ENCODE results near the gene NR6A1.
A peak's percentile ranks its signal among the peaks of the same experiment; 100 is the strongest.

NR6A1 gene

DNA sequence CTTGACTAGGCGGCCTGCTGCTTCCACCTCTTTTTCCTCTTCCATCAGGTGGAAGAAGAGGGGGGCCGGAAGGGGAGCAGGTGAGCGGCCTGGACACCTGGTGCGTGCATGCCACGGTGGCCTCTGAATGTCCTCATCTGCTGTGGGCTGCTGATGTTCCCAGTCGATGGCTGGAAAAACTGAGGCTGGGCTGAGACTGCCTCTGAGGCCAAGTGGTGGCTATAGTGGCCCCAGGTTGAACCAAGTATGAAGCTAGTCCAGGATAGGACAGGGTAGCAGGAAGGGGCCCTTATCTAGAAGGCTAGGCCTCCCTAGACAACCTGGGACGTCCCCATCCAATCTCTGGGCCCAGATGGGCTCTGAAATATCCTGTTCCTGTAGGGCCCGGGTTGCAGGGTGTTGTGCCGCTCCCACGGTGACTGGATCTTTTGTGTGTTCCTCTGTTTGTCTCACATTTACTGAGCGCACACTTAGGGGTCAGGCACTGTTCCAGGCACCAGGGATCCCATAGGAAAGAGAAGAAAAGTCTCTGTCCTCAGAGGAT lies 263.2 kb downstream of the NR6A1 start:
- WGBS (ENCODE audit: insufficient coverage, insufficient read length), result no CpG with 5 or more reads among the region's 11 CpGs

DNA sequence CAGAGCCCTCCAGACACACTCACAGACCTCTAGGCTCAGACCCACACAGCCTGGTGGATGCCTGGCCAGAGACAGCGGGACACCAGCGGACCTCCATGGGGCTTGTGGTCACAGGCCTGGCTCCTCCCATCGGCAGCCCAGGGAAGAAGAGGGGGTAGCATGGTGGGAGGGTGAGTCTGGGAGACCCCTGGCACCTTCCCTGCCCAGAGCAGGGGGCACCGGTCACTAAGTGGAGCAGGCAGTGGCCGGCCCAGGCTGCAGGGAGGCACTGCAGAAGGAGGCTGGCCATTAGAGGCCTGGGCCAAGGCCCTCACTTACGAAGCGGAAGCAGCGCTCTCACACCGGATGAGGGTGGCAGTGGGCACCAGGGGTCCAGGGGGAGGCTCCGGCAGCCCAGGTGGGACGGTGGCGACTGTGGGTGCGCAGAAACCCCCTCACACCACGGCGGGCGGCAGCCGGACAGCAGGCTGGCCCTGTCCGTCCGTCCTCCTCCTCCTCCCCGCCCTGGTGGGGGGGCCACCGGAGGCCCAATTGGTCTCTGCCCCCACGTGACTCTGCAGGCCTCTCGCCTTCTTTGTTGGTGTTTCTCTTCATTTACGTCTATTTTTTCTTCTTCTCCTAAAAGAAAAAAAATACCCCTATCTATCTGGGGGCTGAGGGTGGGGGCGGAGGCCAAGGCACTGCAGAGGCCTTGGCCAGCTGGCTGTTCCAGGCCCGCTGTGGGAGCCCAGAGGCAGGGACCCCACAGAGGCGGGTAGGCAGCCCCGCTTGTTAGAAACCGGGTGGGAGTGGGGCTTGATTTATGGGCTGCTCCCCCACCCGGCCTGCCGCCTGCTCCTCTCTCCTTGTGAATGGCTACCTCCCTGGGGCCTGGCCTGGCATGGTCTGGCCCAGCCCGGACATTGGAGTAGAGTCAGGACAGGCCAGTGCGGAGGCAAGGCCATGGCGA lies 263.9 kb downstream of the NR6A1 start, which contains the start of gene NR5A1:
NR5A1 (minus strand) TSS at position 469 of the 949 bp plus-strand sequence. CDS start 4,004 bp downstream, outside the sequence.
- WGBS (ENCODE audit: insufficient coverage, insufficient read length), result no CpG with 5 or more reads among the region's 34 CpGs
- Histone ChIP-seq H3K36me3 (ENCODE audit: control insufficient read depth, insufficient read depth, low read length) (no peaks in the 10 kb centered on the region), H3K4me3 (ENCODE audit: low read length) (no peak within 1 kb of the TSS), H3K27ac (ENCODE audit: low read length) (no peak within 1 kb of the TSS), H3K27me3 (ENCODE audit: control insufficient read depth, insufficient read depth, low read length) (peaks cover 30% of the 10 kb centered on the region), H3K4me1 (ENCODE audit: control insufficient read depth, insufficient read depth, low read length) (0 out of 2 replicates have a peak, but pooled peaks cover 1% of the 10 kb centered on the region), H3K9me3 (ENCODE audit: control insufficient read depth, insufficient read depth, low read length) (no peaks in the 10 kb centered on the region)
- no peak for DNase-seq (ENCODE audit: low read depth, low spot score)

More for the DNA sequence above, 263.2 kb downstream of the NR6A1 start:
- Histone ChIP-seq H3K27me3 (ENCODE audit: control insufficient read depth, insufficient read depth, low read length) (peaks cover 23% of the 10 kb centered on the region), H3K27ac (ENCODE audit: low read length) (no peak overlapping the region), H3K36me3 (ENCODE audit: control insufficient read depth, insufficient read depth, low read length) (no peaks in the 10 kb centered on the region), H3K4me1 (ENCODE audit: control insufficient read depth, insufficient read depth, low read length) (0 out of 2 replicates have a peak, but pooled peaks cover 1% of the 10 kb centered on the region), H3K4me3 (ENCODE audit: low read length) (no peak overlapping the region), H3K9me3 (ENCODE audit: control insufficient read depth, insufficient read depth, low read length) (no peaks in the 10 kb centered on the region)
- no peak for DNase-seq (ENCODE audit: low read depth, low spot score)

DNA sequence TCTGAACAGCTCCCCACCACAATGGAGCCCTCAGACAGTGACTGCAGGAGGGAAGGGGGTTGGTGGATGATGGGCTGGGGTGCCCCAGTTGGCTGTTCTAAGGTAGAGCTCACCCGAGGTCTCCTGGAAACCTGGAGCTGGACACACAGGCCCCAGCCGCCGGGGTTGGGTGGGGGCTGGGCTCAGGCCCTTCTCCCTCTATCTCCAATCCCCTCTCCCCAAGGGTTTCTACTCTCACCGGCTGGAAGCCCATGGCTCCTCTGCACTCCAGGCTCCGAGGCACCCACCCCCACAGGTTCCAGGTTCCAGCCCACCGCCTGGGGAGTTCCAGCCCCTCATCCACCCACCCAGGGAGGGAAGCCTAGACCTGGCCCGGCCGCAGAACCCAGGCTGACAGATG lies 264.7 kb downstream of the NR6A1 start:
- Histone ChIP-seq H3K4me3 (ENCODE audit: low read length) (no peak overlapping the region), H3K27me3 (ENCODE audit: control insufficient read depth, insufficient read depth, low read length) (peaks cover 33% of the 10 kb centered on the region)
- no CpG with 5 or more reads among the region's 8 CpGs for WGBS (ENCODE audit: insufficient coverage, insufficient read length)

DNA sequence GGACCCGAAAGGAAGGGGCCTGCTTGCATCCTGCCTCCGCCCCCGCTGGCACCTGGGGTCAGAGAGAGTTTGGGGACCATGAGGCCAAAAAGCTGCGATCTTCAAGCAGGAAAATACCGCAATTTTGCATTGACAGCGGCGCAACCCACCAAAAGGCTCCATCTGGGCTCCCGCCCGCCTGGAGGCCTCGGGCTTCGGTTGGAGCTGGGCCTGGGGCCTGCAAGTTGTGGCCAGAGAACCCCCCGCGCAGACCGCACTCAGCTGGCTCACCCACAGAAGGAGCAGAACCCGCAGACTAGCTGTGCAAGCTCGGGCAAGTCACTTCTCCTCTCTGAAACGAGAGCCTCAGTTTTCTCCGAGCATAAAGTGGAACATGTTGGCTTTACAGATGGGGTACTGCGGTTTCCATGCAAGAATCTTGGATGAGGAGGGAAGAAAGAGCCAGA lies 265.2 kb downstream of the NR6A1 start:
- no peaks in the 10 kb centered on the region for H3K36me3 ChIP-seq (ENCODE audit: control insufficient read depth, insufficient read depth, low read length)
- DNase-seq (ENCODE audit: low read depth, low spot score), result no peak
- H3K4me1 ChIP-seq (ENCODE audit: control insufficient read depth, insufficient read depth, low read length), result 0 out of 2 replicates have a peak, but pooled peaks cover 3% of the 10 kb centered on the region
- no peak overlapping the region for H3K4me3 ChIP-seq (ENCODE audit: low read length)
- no peaks in the 10 kb centered on the region for H3K9me3 ChIP-seq (ENCODE audit: control insufficient read depth, insufficient read depth, low read length)
- WGBS (ENCODE audit: insufficient coverage, insufficient read length), result no CpG with 5 or more reads among the region's 19 CpGs
- H3K27ac ChIP-seq (ENCODE audit: low read length), result no peak overlapping the region
- peaks cover 35% of the 10 kb centered on the region for H3K27me3 ChIP-seq (ENCODE audit: control insufficient read depth, insufficient read depth, low read length)

More for the DNA sequence above, 264.7 kb downstream of the NR6A1 start:
- Histone ChIP-seq H3K9me3 (ENCODE audit: control insufficient read depth, insufficient read depth, low read length) (no peaks in the 10 kb centered on the region), H3K36me3 (ENCODE audit: control insufficient read depth, insufficient read depth, low read length) (no peaks in the 10 kb centered on the region), H3K27ac (ENCODE audit: low read length) (no peak overlapping the region), H3K4me1 (ENCODE audit: control insufficient read depth, insufficient read depth, low read length) (0 out of 2 replicates have a peak, but pooled peaks cover 1% of the 10 kb centered on the region)
- no peak for DNase-seq (ENCODE audit: low read depth, low spot score)

DNA sequence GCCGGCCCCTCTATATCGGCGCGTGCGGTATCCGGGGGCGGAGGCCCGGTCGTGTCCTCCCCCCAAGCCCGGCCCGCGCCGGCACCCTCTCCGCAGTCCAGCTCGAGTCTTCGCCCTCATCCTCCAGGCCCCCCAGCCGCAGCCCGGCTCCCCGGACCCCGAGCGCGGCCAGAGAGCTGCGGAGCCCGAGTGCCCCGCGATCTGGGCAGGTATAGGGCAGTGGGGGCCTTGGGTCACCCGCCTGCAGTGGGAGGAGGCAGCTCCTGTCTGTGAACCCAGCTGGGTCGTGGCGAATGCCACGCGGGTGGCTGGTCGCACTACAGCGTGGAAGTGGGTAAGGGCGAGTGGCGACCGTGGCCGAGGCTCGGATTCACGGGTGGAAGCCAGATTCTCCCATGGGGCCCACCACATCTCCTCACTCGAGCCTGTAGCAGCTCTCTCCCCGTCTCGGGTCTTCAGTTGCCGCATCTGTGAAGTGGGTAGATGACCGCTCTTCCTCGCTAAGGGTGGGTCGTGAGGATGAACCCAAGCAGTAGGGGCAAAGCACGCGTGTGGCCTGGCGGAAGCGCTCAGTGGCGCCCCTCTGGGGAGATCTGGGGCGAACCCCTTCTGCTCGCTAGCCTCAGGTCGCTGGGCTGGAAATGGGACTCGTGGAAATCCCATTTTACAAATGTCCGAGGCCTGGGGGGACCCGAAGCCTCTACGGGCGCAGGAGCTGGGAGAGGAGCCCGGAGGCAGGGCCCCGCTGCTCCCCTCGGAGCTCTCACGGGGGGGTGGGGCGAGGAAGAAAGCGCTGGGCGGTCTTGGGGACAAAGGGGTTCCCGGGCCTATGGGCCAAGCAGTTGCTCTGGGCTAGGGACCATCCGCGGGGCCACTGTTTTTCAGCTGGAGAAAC lies 265.9 kb downstream of the NR6A1 start:
- no peak overlapping the region for H3K27ac ChIP-seq (ENCODE audit: low read length)
- no CpG with 5 or more reads among the region's 69 CpGs for WGBS (ENCODE audit: insufficient coverage, insufficient read length)
- no peaks in the 10 kb centered on the region for H3K36me3 ChIP-seq (ENCODE audit: control insufficient read depth, insufficient read depth, low read length)
- no peak for DNase-seq (ENCODE audit: low read depth, low spot score)
- H3K27me3 ChIP-seq (ENCODE audit: control insufficient read depth, insufficient read depth, low read length), result peaks cover 35% of the 10 kb centered on the region
- peak overlapping the region; percentile 27; the same call in 1 of the 2 replicates for H3K4me3 ChIP-seq (ENCODE audit: low read length)
- H3K9me3 ChIP-seq (ENCODE audit: control insufficient read depth, insufficient read depth, low read length), result no peaks in the 10 kb centered on the region
- H3K4me1 ChIP-seq (ENCODE audit: control insufficient read depth, insufficient read depth, low read length), result 0 out of 2 replicates have a peak, but pooled peaks cover 3% of the 10 kb centered on the region

DNA sequence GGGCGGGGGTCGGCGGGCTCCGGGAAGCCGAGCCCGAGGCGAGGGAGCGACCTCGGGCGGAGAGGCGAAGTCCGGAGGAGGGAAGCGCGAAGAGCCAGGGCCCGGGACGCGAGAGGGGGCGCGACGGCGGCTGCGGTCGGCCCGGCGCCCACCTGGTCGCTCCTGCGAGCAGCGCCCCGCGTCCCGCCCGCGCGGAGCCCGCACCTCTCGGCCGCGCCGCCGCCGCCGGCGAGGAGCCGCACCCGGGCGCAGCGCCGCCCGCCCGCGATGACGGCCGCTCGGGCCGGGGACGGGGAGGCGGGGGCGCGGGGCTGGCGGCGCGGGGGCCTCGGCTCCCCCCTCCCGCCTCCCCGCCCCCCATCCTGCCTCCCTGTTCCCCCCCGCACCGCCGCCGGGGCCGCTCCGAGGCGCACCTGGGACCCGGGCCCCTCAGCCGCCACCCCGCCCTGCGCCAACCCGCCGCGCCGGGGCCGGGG lies 266.5 kb downstream of the NR6A1 start:
- Histone ChIP-seq H3K27ac (ENCODE audit: low read length) (no peak overlapping the region), H3K4me3 (ENCODE audit: low read length) (peak overlapping the region; percentile 29; the same call in 1 of the 2 replicates), H3K36me3 (ENCODE audit: control insufficient read depth, insufficient read depth, low read length) (no peaks in the 10 kb centered on the region), H3K4me1 (ENCODE audit: control insufficient read depth, insufficient read depth, low read length) (0 out of 2 replicates have a peak, but pooled peaks cover 3% of the 10 kb centered on the region), H3K27me3 (ENCODE audit: control insufficient read depth, insufficient read depth, low read length) (peaks cover 35% of the 10 kb centered on the region), H3K9me3 (ENCODE audit: control insufficient read depth, insufficient read depth, low read length) (no peaks in the 10 kb centered on the region)
- DNase-seq (ENCODE audit: low read depth, low spot score), result no peak
- WGBS (ENCODE audit: insufficient coverage, insufficient read length), result no CpG with 5 or more reads among the region's 81 CpGs

DNA sequence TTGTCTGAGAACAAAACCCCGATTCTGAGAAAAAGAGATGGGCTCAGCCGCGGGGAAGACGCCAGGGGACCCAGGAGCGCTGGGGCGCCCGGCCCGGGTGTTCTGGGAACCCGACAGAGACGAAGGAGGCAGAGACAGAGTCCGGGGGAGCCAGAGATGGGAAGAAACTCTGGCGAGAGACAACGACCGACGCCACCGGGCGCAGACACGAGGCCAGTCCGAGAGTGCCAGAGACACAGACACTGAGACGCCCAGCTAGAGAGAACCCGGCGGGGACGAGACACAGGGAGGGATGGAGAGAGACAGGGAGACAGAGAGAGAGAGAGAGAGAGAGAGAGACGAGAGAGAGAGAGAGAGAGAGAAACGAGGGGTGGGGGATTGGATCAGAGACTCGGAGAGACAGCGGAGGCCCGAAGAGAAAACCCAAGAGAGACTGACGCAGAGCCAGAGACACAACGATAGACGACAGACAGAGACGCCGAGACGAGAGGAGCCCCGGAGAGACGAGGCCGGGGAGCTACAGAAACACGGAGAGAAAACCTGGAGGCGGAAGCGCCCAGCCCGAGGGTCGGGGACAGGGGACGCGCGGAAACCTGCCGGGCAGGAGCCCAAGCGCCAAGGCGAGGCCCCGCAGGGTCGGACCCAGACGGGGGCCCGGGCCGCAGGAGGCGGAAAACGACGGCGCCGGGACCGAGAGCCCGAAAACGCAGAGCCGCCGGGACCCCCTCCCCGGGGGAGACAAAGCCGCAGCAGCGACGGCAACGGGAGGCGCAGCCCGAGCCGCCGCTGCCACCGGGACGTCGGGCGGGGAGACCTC lies 267.2 kb downstream of the NR6A1 start:
- Histone ChIP-seq H3K4me3 (ENCODE audit: low read length) (peak overlapping the region; percentile 29; the same call in 1 of the 2 replicates), H3K27me3 (ENCODE audit: control insufficient read depth, insufficient read depth, low read length) (peaks cover 35% of the 10 kb centered on the region), H3K27ac (ENCODE audit: low read length) (no peak overlapping the region), H3K4me1 (ENCODE audit: control insufficient read depth, insufficient read depth, low read length) (0 out of 2 replicates have a peak, but pooled peaks cover 3% of the 10 kb centered on the region), H3K36me3 (ENCODE audit: control insufficient read depth, insufficient read depth, low read length) (no peaks in the 10 kb centered on the region), H3K9me3 (ENCODE audit: control insufficient read depth, insufficient read depth, low read length) (no peaks in the 10 kb centered on the region)
- no peak for DNase-seq (ENCODE audit: low read depth, low spot score)
- WGBS (ENCODE audit: insufficient coverage, insufficient read length), result no CpG with 5 or more reads among the region's 76 CpGs

DNA sequence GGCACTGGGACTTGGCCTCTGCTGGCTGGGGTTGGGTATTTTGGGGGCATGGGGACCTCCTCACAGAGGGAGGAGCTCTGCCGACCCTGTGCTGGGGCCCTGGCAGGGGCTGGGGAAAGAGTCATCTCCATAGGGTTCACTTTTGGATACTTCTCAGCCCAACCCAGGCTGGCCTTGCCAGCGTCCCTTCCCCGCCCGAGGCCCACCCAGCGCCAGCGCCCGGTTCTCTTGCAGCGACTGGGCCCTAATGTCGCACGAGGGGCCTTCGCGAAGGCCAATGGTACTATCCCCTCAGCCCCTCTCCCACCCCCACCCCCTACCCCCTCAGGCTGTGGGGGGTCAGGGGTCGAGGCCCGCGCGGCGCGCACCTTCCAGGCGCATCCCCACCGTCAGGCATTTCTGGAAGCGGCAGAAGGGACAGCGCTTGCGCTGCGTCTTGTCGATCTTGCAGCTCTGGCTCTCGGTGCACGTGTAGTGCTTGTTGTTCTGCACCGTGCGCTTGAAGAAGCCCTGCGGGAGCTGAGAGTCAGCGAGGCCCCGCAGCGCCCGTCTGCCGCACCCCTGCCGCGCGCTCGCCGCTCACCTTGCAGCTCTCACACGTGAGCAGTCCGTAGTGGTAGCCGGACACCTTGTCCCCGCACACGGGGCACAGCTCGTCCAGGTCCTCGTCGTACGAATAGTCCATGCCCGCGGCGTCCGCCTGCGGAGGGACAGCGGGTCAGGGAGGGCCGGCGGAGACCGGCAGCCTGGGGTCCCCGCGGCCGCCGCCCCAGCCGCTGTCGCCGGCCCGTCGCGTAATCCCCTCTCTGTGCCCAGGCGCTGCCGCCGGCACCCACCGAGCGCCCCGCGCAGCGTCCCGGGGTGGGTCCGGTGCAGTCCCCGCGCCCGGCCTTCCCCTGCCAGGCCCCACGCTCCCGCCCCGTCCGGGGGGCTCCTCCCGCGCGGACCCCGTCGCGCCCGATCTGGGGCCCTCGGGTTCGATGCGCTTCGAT lies 268.1 kb downstream of the NR6A1 start:
- H3K4me3 ChIP-seq (ENCODE audit: low read length), result no peak overlapping the region
- H3K4me1 ChIP-seq (ENCODE audit: control insufficient read depth, insufficient read depth, low read length), result 0 out of 2 replicates have a peak, but pooled peaks cover 3% of the 10 kb centered on the region
- no CpG with 5 or more reads among the region's 96 CpGs for WGBS (ENCODE audit: insufficient coverage, insufficient read length)
- peaks cover 35% of the 10 kb centered on the region for H3K27me3 ChIP-seq (ENCODE audit: control insufficient read depth, insufficient read depth, low read length)
- H3K27ac ChIP-seq (ENCODE audit: low read length), result no peak overlapping the region
- DNase-seq (ENCODE audit: low read depth, low spot score), result no peak
- no peaks in the 10 kb centered on the region for H3K9me3 ChIP-seq (ENCODE audit: control insufficient read depth, insufficient read depth, low read length)
- no peaks in the 10 kb centered on the region for H3K36me3 ChIP-seq (ENCODE audit: control insufficient read depth, insufficient read depth, low read length)

Measured in iPS DF 6.9 (cell line).